Left ventricle myocardium inferior (tissue), 1 donor: ENCODE measurements around the gene SLC4A9. TPM values are rescaled to one million over a fixed set of nuclear protein-coding genes. Genes with fewer than 3 reads are reported as not detected.

Experiments used
- DNase-seq: peaks from one replicate; pipeline ENCODE4 v3.0.0-alpha.2; 2020
- H3K27ac ChIP-seq: fragments of 200-600 bp; replicated peaks from 2 replicates; pipeline ENCODE4 v1.8.0; 2021
- H3K27me3 ChIP-seq: fragments of 200-600 bp; 2 replicates; pipeline ENCODE4 v1.8.0; 2021; ENCODE audit warnings: low read depth
- H3K36me3 ChIP-seq: fragments of 200-600 bp; 2 replicates; pipeline ENCODE4 v1.8.0; 2021
- H3K4me1 ChIP-seq: fragments of 200-600 bp; 2 replicates; pipeline ENCODE4 v1.8.0; 2021
- H3K4me3 ChIP-seq: fragments of 200-600 bp; 2 replicates; pipeline ENCODE4 v1.8.0; 2021; ENCODE audit warnings: mild to moderate bottlenecking, moderate library complexity
- H3K9me3 ChIP-seq: fragments of 200-600 bp; replicated peaks from 2 replicates; pipeline ENCODE4 v1.8.0; 2021
- CTCF ChIP-seq: fragments of 200-600 bp; IDR thresholded peaks from 2 replicates; pipeline ENCODE4 v1.8.0; 2021; ENCODE audit warnings: antibody characterized with exemption, mild to moderate bottlenecking, borderline replicate concordance
- intact Hi-C: fragments of 100-400 bp; cut with micrococcal nuclease; formaldehyde crosslinking; loops from one replicate; pipeline ENCODE4 v1.11.0; 2022
- long read RNA-seq: library from polyadenylated mRNA; unstranded; transcript quantifications from one replicate; pipeline ENCODE4 v2.0.0, GENCODE V29; 2021
- total RNA-seq: library from RNA; stranded (reverse); fragmentation: NEBNext Ultra II Directional; extraction: Animal tissue kit (Norgen Biotek cat#: 25700); gene quantifications from one replicate; pipeline ENCODE4 v1.2.1, GENCODE V29; 2021
- donor health status: DM: no; HTN: yes; CAD: no; lungs with severe emphysema.

Gene SLC4A9
- total RNA-seq, result 0.44 TPM
- long read RNA-seq, result 0 reads

GRCh38 chr5:140360101-140360500 lies at the start of gene SLC4A9:
SLC4A9 (plus strand) TSS chr5:140360194; CDS start chr5:140360237, 43 bp downstream.
- intact Hi-C loops, result no loop called here
- H3K4me3 ChIP-seq, result no peak within 1 kb of the TSS
- no peak for DNase-seq
- peaks cover 18% of the 10 kb centered on the region for H3K4me1 ChIP-seq
- no peak within 1 kb of the TSS for H3K27ac ChIP-seq
- no peak for TF ChIP-seq CTCF
- no peaks in the 10 kb centered on the region for H3K27me3 ChIP-seq
- H3K36me3 ChIP-seq, result no peaks in the 10 kb centered on the region
- H3K9me3 ChIP-seq, result no peaks in the 10 kb centered on the region

GRCh38 chr5:140310434-140310833 lies 49.6 kb upstream of the SLC4A9 start:
- DNase-seq, result no peak
- H3K4me3 ChIP-seq, result no peak overlapping the region
- no peaks in the 10 kb centered on the region for H3K9me3 ChIP-seq
- TF ChIP-seq CTCF, result no peak
- H3K36me3 ChIP-seq, result no peaks in the 10 kb centered on the region
- peak overlapping the region; percentile 87 for H3K27ac ChIP-seq
- H3K27me3 ChIP-seq, result no peaks in the 10 kb centered on the region
- peaks cover 41% of the 10 kb centered on the region for H3K4me1 ChIP-seq
- intact Hi-C loops, result no loop called here

GRCh38 chr5:140311011-140311467 lies 49.0 kb upstream of the SLC4A9 start:
- intact Hi-C loops, result no loop called here
- no peak for TF ChIP-seq CTCF
- Histone ChIP-seq H3K4me1 (peaks cover 41% of the 10 kb centered on the region), H3K27ac (peak overlapping the region; percentile 87), H3K4me3 (no peak overlapping the region), H3K27me3 (no peaks in the 10 kb centered on the region), H3K36me3 (no peaks in the 10 kb centered on the region), H3K9me3 (no peaks in the 10 kb centered on the region)
- no peak for DNase-seq

GRCh38 chr5:140312067-140312790 lies 47.8 kb upstream of the SLC4A9 start:
- peak overlapping the region; percentile 29 for H3K4me3 ChIP-seq
- no peak for TF ChIP-seq CTCF
- intact Hi-C loops, result no loop called here
- no peaks in the 10 kb centered on the region for H3K9me3 ChIP-seq
- no peaks in the 10 kb centered on the region for H3K36me3 ChIP-seq
- H3K27ac ChIP-seq, result peak overlapping the region; percentile 87
- H3K4me1 ChIP-seq, result peaks cover 41% of the 10 kb centered on the region
- DNase-seq, result no peak
- H3K27me3 ChIP-seq, result no peaks in the 10 kb centered on the region

GRCh38 chr5:140312791-140313189 lies 47.2 kb upstream of the SLC4A9 start:
- no peak for DNase-seq
- TF ChIP-seq CTCF, result no peak
- Histone ChIP-seq H3K36me3 (no peaks in the 10 kb centered on the region), H3K27ac (peak overlapping the region; percentile 87), H3K27me3 (no peaks in the 10 kb centered on the region), H3K4me3 (no peak overlapping the region), H3K4me1 (peaks cover 41% of the 10 kb centered on the region), H3K9me3 (no peaks in the 10 kb centered on the region)
- intact Hi-C loops, result no loop called here
